ENCODE measurements around the gene TBC1D9B.

DNA sequence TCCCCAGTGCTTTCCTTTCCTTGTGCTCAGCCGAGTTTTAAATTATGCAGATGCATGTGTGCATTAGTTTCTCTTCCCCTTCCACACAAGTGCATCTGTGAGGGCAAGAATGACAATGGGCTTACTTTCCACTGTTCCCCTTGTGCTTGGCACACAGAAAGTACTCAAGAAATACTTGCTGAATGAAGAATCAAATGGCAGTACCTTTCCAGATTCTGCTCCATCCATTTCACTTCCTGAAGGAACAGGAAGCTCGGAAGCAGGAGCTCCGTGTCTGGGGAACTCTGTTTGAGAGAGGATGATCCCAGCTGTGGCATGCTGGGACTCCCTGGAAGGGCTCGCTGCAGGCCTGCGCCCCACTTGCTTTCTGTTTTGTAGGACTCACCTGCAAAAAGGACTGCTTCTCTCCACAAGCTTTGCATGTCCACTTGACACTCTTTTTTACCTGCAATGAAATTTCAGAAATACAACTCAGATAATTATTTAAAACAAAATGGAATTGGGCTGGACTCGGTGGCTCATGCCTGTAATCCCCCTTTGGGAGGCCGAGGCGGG lies 54.6 kb downstream of the TBC1D9B start:
- TF ChIP-seq POLR2A (IDR thresholded peaks at IDR 0.05) = no peak
- TF ChIP-seq, protein P1, sequence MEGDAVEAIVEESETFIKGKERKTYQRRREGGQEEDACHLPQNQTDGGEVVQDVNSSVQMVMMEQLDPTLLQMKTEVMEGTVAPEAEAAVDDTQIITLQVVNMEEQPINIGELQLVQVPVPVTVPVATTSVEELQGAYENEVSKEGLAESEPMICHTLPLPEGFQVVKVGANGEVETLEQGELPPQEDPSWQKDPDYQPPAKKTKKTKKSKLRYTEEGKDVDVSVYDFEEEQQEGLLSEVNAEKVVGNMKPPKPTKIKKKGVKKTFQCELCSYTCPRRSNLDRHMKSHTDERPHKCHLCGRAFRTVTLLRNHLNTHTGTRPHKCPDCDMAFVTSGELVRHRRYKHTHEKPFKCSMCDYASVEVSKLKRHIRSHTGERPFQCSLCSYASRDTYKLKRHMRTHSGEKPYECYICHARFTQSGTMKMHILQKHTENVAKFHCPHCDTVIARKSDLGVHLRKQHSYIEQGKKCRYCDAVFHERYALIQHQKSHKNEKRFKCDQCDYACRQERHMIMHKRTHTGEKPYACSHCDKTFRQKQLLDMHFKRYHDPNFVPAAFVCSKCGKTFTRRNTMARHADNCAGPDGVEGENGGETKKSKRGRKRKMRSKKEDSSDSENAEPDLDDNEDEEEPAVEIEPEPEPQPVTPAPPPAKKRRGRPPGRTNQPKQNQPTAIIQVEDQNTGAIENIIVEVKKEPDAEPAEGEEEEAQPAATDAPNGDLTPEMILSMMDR (IDR thresholded peaks at IDR 0.05) = no peak

Measured in uterus (tissue), 2 donors.